K562 (cell line): ENCODE measurements around the gene LYST. TPM values are rescaled to one million over a fixed set of nuclear protein-coding genes. Genes with fewer than 3 reads are reported as not detected.

ENCODE experiments used
- ATAC-seq: fragments of 200-7000 bp; cut with Tn5 transposase; 3 replicates; pipeline ENCODE4 v1.9.1; 2020; ENCODE audit warnings: moderate library complexity
- BruUV-seq: library from RNA; stranded (reverse); fragments of 400-500 nt; replicated peaks from 2 replicates; lab custom pipeline; 2021; lab: Mats Ljungman, UMichigan
- CTCF ChIA-PET: fragments of 300-600 bp; formaldehyde crosslinking; extraction: SDS; loops from one replicate; lab custom pipeline; 2021; ENCODE audit warnings: low intra/inter-chr PET ratio; lab: Yijun Ruan, JAX
- POLR2A ChIA-PET: fragments of 300-600, 350-650 bp; sonication (Branson Sonifier 250); formaldehyde crosslinking; extraction: SDS; loops from one replicate; lab custom pipeline; 2021; ENCODE audit warnings: antibody characterized with exemption, inconsistent platforms; lab: Yijun Ruan, JAX
- DNase-seq, 4 experiments: peaks; one replicate each; pipeline versions ENCODE4 v3.0.0 to v3.0.0-alpha.2; 2011 to 2018; ENCODE audit warnings: low spot score in 3 of 4, mixed read lengths in 3 of 4; ENCODE audit errors: extremely low read depth in 1 of 4
- FAIRE-seq: peaks from 2 replicates; lab custom pipeline; 2011; peaks lifted over from hg19 to GRCh38; lab: Jason Lieb, UNC
- H2AFZ ChIP-seq: 2 replicates; pipeline ENCODE4 v1.6.0; 2011; ENCODE audit warnings: low read depth, low read length, control low read depth, inconsistent platforms
- H3K27ac ChIP-seq: fragments of 200-600 bp; 3 replicates; pipeline ENCODE4 v1.8.0; 2011; ENCODE audit warnings: low read depth, mild to moderate bottlenecking, control low read depth, inconsistent platforms, low read length, moderate library complexity, mixed read lengths; ENCODE audit errors: extremely low read depth
- H3K27me3 ChIP-seq, 2 experiments: fragments of 300-600 bp in 1 of 2; 2 replicates in 1 of 2; 3 replicates in 1 of 2; pipeline versions ENCODE4 v1.6.0 to v1.8.0; 2011; ENCODE audit warnings: inconsistent platforms in 2 of 2, low read length in 2 of 2, mild to moderate bottlenecking in 1 of 2, mixed read lengths in 1 of 2, moderate library complexity in 1 of 2; ENCODE audit not compliant: control insufficient read depth in 2 of 2, insufficient read depth in 2 of 2
- H3K36me3 ChIP-seq: fragments of 300-600 bp; 3 replicates; pipeline ENCODE4 v1.8.0; 2011; ENCODE audit warnings: mild to moderate bottlenecking, low read length, inconsistent platforms; ENCODE audit not compliant: control insufficient read depth, insufficient read depth
- H3K4me1 ChIP-seq, 2 experiments: fragments of 200-600 bp in 1 of 2; replicated peaks in 1 of 2; 2 replicates in 1 of 2; 3 replicates in 1 of 2; pipeline versions ENCODE4 v1.5.1 to v1.8.0; 2011; ENCODE audit warnings: inconsistent platforms in 2 of 2, low read length in 2 of 2, mild to moderate bottlenecking in 1 of 2, mixed read lengths in 1 of 2, moderate library complexity in 1 of 2; ENCODE audit not compliant: control insufficient read depth in 2 of 2, insufficient read depth in 2 of 2
- H3K4me2 ChIP-seq: 2 replicates; pipeline ENCODE4 v1.6.1; 2011; ENCODE audit warnings: low read length, control low read depth, inconsistent platforms, mixed read lengths; ENCODE audit not compliant: insufficient read depth
- H3K4me3 ChIP-seq: fragments of 200-600 bp; sonication (generic), shearing (Covaris generic); 2 replicates; pipeline ENCODE4 v1.5.1; 2016; ENCODE audit warnings: control low read depth, inconsistent platforms
- H3K79me2 ChIP-seq: fragments of 200-600 bp; 3 replicates; pipeline ENCODE4 v1.8.0; 2011; ENCODE audit warnings: low read length, inconsistent platforms; ENCODE audit not compliant: control insufficient read depth, insufficient read depth
- H3K9ac ChIP-seq, 2 experiments: 2 replicates each; pipeline versions ENCODE4 v1.6.0 to v1.6.1; 2011; ENCODE audit warnings: low read depth in 2 of 2, low read length in 2 of 2, control low read depth in 1 of 2, inconsistent platforms in 1 of 2, mild to moderate bottlenecking in 1 of 2, mixed read lengths in 1 of 2; ENCODE audit not compliant: insufficient read depth in 1 of 2
- H3K9me1 ChIP-seq: one replicate; pipeline ENCODE4 v1.6.0; 2011; ENCODE audit warnings: inconsistent platforms, mild to moderate bottlenecking, low read length, moderate library complexity; ENCODE audit not compliant: control insufficient read depth, insufficient read depth
- H3K9me3 ChIP-seq: replicated peaks from 2 replicates; pipeline ENCODE4 v1.5.1; 2011; ENCODE audit warnings: low read depth, low read length, inconsistent platforms; ENCODE audit not compliant: control insufficient read depth, insufficient read depth
- H4K20me1 ChIP-seq: replicated peaks from 2 replicates; pipeline ENCODE4 v1.6.1; 2011; ENCODE audit warnings: low read length, inconsistent platforms, mixed read lengths; ENCODE audit not compliant: control insufficient read depth, insufficient read depth
- CBFA2T2 ChIP-seq: fragments of 450-650 bp; conservative IDR thresholded peaks from 2 replicates; pipeline ENCODE4 v1.6.1; 2017; ENCODE audit warnings: mild to moderate bottlenecking
- CBFA2T3 ChIP-seq: fragments of 450-650 bp; IDR thresholded peaks from 2 replicates; pipeline ENCODE4 v1.6.1; 2017
- MECOM ChIP-seq: fragments of 250-450 bp; sonication (Bioruptor Pico); IDR thresholded peaks from 2 replicates; pipeline ENCODE4 v1.8.0; 2022; ENCODE audit warnings: inconsistent platforms
- MTA1 ChIP-seq: fragments of 450-650 bp; IDR thresholded peaks from 2 replicates; pipeline ENCODE4 v1.6.1; 2017; ENCODE audit warnings: borderline replicate concordance
- NFIC ChIP-seq: fragments of 450-650 bp; IDR thresholded peaks from 2 replicates; pipeline ENCODE4 v1.6.1; 2017; ENCODE audit warnings: mild to moderate bottlenecking, inconsistent platforms
- RUNX1 ChIP-seq: sonication (generic); IDR thresholded peaks from 2 replicates; pipeline ENCODE4 v1.6.1; 2016; ENCODE audit warnings: antibody characterized with exemption, low read depth
- SAFB2 ChIP-seq: fragments of 200-400 bp; formaldehyde crosslinking; IDR thresholded peaks from 2 replicates; pipeline ENCODE4 v1.6.1; 2018; ENCODE audit warnings: borderline replicate concordance, low read length, low read depth, moderate library complexity; ENCODE audit not compliant: severe bottlenecking
- TAL1 ChIP-seq: fragments of 450-650 bp; IDR thresholded peaks from 2 replicates; pipeline ENCODE4 v1.6.1; 2016; ENCODE audit warnings: mild to moderate bottlenecking
- WGBS: fragments of 100-300 bp; shearing (Covaris generic); methylation state at CpG from one replicate; pipeline ENCODE4 v1.1.6; 2016; ENCODE audit warnings: low coverage, mixed read lengths; ENCODE audit not compliant: insufficient coverage; ENCODE audit errors: missing lambda C conversion rate; 5-methylcytosine and 5-hydroxymethylcytosine counted together
- in situ Hi-C: fragments of 300-500 bp; cut with MboI; formaldehyde crosslinking; loops from 4 replicates; pipeline ENCODE4 v1.15.0; 2018; ENCODE audit warnings: inconsistent platforms, mixed read lengths
- intact Hi-C: fragments of 100-400 bp; cut with micrococcal nuclease; formaldehyde crosslinking; loops from 2 replicates; pipeline ENCODE4 v1.14.2; 2022
- polyA plus RNA-seq, 8 experiments: library from polyadenylated mRNA; depleted of rRNA in 4 of 8; stranded (reverse) in 5 of 8; unstranded in 3 of 8; fragments of >200 nt; fragmentation: Nextera tagmentation in 2 of 8; fragmentation: Illumina TruSeq in 1 of 8; extraction: Ambion mirVana in 2 of 8; extraction: Trizol in 1 of 8; gene quantifications; 2 replicates each; pipeline versions ENCODE4 v1.2.1 to v1.2.3, GENCODE V29; 2011 to 2014; ENCODE audit warnings: inconsistent platforms in 1 of 8, missing spikeins in 1 of 8
- total RNA-seq, 7 experiments: library from RNA; depleted of rRNA in 6 of 7; stranded (reverse); fragments of >200 nt in 6 of 7; fragmentation: Illumina TruSeq in 2 of 7; extraction: Trizol in 2 of 7; gene quantifications; 2 replicates each; pipeline versions ENCODE4 v1.2.1 to v1.2.3, GENCODE V29; 2011 to 2021; ENCODE audit warnings: low replicate concordance in 1 of 7
- TF ChIP-seq, protein P1 (sequence below): sonication (generic); formaldehyde crosslinking; IDR thresholded peaks from 2 replicates; pipeline ENCODE4 v1.9.0; 2022; ENCODE audit warnings: mild to moderate bottlenecking, missing genetic modification reagents
- TF ChIP-seq, protein P2 (sequence below): sonication (generic); formaldehyde crosslinking; IDR thresholded peaks from 2 replicates; pipeline ENCODE4 v1.8.1; 2023; ENCODE audit warnings: mild to moderate bottlenecking, missing genetic modification reagents

The LYST gene
- total and polyA plus RNA-seq, 9 of the 15 experiments (the other 6 are each of a cell fraction or from before 2014, with no cell fraction given), result 0.73 to 2.4 (median 1.4) TPM

DNA sequence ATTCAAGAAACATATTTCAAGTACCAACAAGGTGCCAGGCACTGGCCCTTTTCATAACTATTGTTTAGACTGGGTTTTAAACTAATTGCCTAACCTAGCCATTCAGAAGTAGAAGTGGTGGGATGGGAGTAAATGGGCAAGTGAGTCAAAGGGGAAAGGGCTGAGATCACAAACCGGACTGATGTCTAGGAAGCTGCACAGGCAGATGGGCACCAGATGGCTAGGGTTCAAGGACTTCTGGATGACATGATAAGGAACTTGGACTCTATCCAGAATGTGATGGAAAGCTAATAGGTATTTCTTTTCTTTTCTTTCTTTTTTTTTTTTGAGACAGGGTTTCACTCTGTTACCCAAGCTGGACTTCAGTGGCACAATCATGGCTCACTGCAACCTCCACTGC, 46.6 kb downstream of the LYST start:
- in situ Hi-C loops (no loop called here), intact Hi-C loops (no loop called here)
- H3K9ac ChIP-seq, result no peak overlapping the region
- no TSS peak for BruUV-seq
- ChIA-PET CTCF (no interaction called here), POLR2A (interaction anchor here (0.7 kb wide), 1 partner anchor 1130 kb away, joined by 3 read pairs; no protein-coding TSS in a partner anchor)
- no peaks in the 10 kb centered on the region for H3K9me1 ChIP-seq
- no peaks in the 10 kb centered on the region for H3K4me1 ChIP-seq
- H2AFZ ChIP-seq, result no peak overlapping the region
- no peak for FAIRE-seq
- H3K9me3 ChIP-seq, result no peaks in the 10 kb centered on the region
- no peaks in the 10 kb centered on the region for H3K79me2 ChIP-seq
- peaks cover 0 to 4% of the 10 kb centered on the region in 2 experiments; a peak in 3 of 5 replicates for H3K27me3 ChIP-seq
- no peak overlapping the region for H3K4me3 ChIP-seq
- no peaks in the 10 kb centered on the region for H4K20me1 ChIP-seq
- WGBS, result 0% methylated on average over 1 of the region's 1 CpG
- DNase-seq, result no peak
- ATAC-seq, result no peak
- no peak overlapping the region for H3K27ac ChIP-seq
- no peaks in the 10 kb centered on the region for H3K36me3 ChIP-seq
- no peak overlapping the region for H3K4me2 ChIP-seq
- TF ChIP-seq MECOM (CRISPR knock-in tag), result no peak
- TF ChIP-seq MTA1, result no peak
- TF ChIP-seq RUNX1, result no peak
- TF ChIP-seq, protein P1, sequence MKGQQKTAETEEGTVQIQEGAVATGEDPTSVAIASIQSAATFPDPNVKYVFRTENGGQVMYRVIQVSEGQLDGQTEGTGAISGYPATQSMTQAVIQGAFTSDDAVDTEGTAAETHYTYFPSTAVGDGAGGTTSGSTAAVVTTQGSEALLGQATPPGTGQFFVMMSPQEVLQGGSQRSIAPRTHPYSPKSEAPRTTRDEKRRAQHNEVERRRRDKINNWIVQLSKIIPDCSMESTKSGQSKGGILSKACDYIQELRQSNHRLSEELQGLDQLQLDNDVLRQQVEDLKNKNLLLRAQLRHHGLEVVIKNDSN (CRISPR knock-in tag), result no peak
- TF ChIP-seq SAFB2, result no peak
- peak; percentile 52 for TF ChIP-seq CBFA2T3
- 0 out of 2 replicates have a peak, but pooled peaks have one; percentile 15 for TF ChIP-seq CBFA2T2
- TF ChIP-seq, protein P2, sequence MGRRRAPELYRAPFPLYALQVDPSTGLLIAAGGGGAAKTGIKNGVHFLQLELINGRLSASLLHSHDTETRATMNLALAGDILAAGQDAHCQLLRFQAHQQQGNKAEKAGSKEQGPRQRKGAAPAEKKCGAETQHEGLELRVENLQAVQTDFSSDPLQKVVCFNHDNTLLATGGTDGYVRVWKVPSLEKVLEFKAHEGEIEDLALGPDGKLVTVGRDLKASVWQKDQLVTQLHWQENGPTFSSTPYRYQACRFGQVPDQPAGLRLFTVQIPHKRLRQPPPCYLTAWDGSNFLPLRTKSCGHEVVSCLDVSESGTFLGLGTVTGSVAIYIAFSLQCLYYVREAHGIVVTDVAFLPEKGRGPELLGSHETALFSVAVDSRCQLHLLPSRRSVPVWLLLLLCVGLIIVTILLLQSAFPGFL (CRISPR knock-in tag), result no peak
- peak; percentile 29; the same call in 1 of the 2 replicates for TF ChIP-seq TAL1
- peak; percentile 42; the same call in 1 of the 2 replicates for TF ChIP-seq NFIC
